K562 (cell line): ENCODE data around the gene PSMB10. TPM values are rescaled to one million over a fixed set of nuclear protein-coding genes. Genes with fewer than 3 reads are reported as not detected.

ENCODE experiments used
- CBFA2T3 ChIP-seq: fragments of 450-650 bp; IDR thresholded peaks from 2 replicates; pipeline ENCODE4 v1.6.1; 2017
- COPS2 ChIP-seq: fragments of 450-650 bp; conservative IDR thresholded peaks from 2 replicates; pipeline ENCODE4 v1.6.1; 2016; ENCODE audit warnings: mild to moderate bottlenecking, moderate library complexity
- HSF4 ChIP-seq: fragments of 250-450 bp; sonication (Bioruptor Pico); IDR thresholded peaks from 2 replicates; pipeline ENCODE4 v2.1.2; 2022; ENCODE audit warnings: mild to moderate bottlenecking, moderate library complexity, borderline replicate concordance
- IFI16 ChIP-seq: fragments of 250-450 bp; sonication (Bioruptor Pico); IDR thresholded peaks from 2 replicates; pipeline ENCODE4 v2.1.2; 2022; ENCODE audit warnings: mild to moderate bottlenecking, inconsistent platforms
- IRF2 ChIP-seq: sonication (generic); formaldehyde crosslinking; IDR thresholded peaks from 2 replicates; pipeline ENCODE4 v1.8.1; 2022; ENCODE audit warnings: mild to moderate bottlenecking, missing genetic modification reagents
- KDM5B ChIP-seq: fragments of 200-600 bp; sonication (generic); IDR thresholded peaks from 2 replicates; pipeline ENCODE4 v1.6.1; 2012; ENCODE audit warnings: low read depth, mild to moderate bottlenecking, moderate library complexity, low read length, control low read depth, inconsistent platforms; ENCODE audit not compliant: insufficient replicate concordance
- MCM3 ChIP-seq: fragments of 450-650 bp; IDR thresholded peaks from 2 replicates; pipeline ENCODE4 v1.6.1; 2016
- NCOA4 ChIP-seq: fragments of 450-650 bp; IDR thresholded peaks from 2 replicates; pipeline ENCODE4 v1.6.1; 2018; ENCODE audit warnings: mild to moderate bottlenecking; ENCODE audit not compliant: partially characterized antibody
- POLR2H ChIP-seq: IDR thresholded peaks from 2 replicates; pipeline ENCODE4 v1.6.1; 2016; ENCODE audit warnings: missing genetic modification characterization, low read depth, mild to moderate bottlenecking, control low read depth, missing compliant biosample characterization, moderate library complexity
- TAF15 ChIP-seq: fragments of 200-400 bp; formaldehyde crosslinking; IDR thresholded peaks from 2 replicates; pipeline ENCODE4 v1.6.1; 2017; ENCODE audit warnings: mild to moderate bottlenecking, low read depth, low read length, moderate library complexity
- ZNF717 ChIP-seq: fragments of 250-450 bp; sonication (Bioruptor Pico); IDR thresholded peaks from 2 replicates; pipeline ENCODE4 v1.5.0; 2021
- polyA plus RNA-seq, 8 experiments: library from polyadenylated mRNA; depleted of rRNA in 4 of 8; stranded (reverse) in 5 of 8; unstranded in 3 of 8; fragments of >200 nt; fragmentation: Nextera tagmentation in 2 of 8; fragmentation: Illumina TruSeq in 1 of 8; extraction: Ambion mirVana in 2 of 8; extraction: Trizol in 1 of 8; gene quantifications; 2 replicates each; pipeline versions ENCODE4 v1.2.1 to v1.2.3, GENCODE V29; 2011 to 2014; ENCODE audit warnings: inconsistent platforms in 1 of 8, missing spikeins in 1 of 8
- total RNA-seq, 7 experiments: library from RNA; depleted of rRNA in 6 of 7; stranded (reverse); fragments of >200 nt in 6 of 7; fragmentation: Illumina TruSeq in 2 of 7; extraction: Trizol in 2 of 7; gene quantifications; 2 replicates each; pipeline versions ENCODE4 v1.2.1 to v1.2.3, GENCODE V29; 2011 to 2021; ENCODE audit warnings: low replicate concordance in 1 of 7
- TF ChIP-seq, protein P1 (sequence below): fragments of 450-650 bp; IDR thresholded peaks from 2 replicates; pipeline ENCODE4 v1.6.1; 2018; ENCODE audit not compliant: partially characterized antibody
- TF ChIP-seq, protein P2 (sequence below): fragments of 450-650 bp; IDR thresholded peaks from 2 replicates; pipeline ENCODE4 v1.6.1; 2016; ENCODE audit warnings: low read depth
- TF ChIP-seq, protein P3 (sequence below), 2 experiments: fragments of 450-650 bp; conservative IDR thresholded peaks; 2 replicates each; pipeline ENCODE4 v1.6.1; 2017; ENCODE audit warnings: mild to moderate bottlenecking in 2 of 2, moderate library complexity in 2 of 2

Gene PSMB10
- total and polyA plus RNA-seq, 9 of the 15 experiments (the other 6 are each of a cell fraction or from before 2014, with no cell fraction given), result 11.7 to 105 (median 51.0) TPM

DNA sequence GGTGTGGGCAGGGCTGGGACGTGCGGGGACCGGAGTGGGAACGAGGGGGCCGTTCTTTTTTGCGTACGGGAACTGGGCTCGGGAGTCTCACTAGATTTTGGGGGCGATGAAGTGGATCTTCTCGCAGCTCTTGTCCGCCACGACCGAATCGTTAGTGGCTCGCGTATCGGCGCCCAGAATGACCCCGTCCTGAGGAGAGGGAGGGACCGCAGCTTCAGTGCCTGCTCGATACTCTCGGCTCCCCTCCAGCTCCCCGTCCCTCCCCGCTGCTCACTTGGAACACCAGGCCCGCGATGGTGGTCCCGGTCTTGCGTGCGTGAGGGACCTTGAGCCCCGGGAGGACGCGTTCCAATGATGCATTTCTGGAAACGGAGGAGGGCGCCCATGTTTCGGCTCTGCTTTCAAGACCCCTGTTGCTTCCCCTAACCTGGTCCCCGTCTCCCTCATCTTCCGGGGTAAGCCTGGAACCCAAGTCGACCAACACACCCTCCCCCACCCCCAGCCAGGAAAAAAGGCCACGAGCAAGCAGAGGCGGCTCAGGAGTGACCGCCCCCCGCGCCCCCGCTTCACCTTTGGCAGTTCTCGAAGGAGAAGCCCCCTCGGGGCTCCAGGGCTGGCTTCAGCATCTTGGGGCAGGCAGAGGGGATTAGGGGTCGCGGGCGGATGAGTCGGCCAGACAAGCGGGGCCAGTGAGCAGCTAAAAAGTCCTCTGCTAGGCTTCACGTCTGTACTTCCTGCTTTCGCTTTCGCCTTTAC is at the start of gene PSMB10 (continued):
- TF ChIP-seq NCOA4 (no peak), IRF2 (CRISPR knock-in tag) (peak; percentile 67; the same call in 1 of the 2 replicates), COPS2 (no peak), CBFA2T3 (no peak), ZNF717 (CRISPR knock-in tag) (no peak), HSF4 (CRISPR knock-in tag) (no peak), TAF15 (no peak), POLR2H (tag) (no peak), IFI16 (CRISPR knock-in tag) (no peak), MCM3 (no peak), KDM5B (no peak)
- TF ChIP-seq, protein P1, sequence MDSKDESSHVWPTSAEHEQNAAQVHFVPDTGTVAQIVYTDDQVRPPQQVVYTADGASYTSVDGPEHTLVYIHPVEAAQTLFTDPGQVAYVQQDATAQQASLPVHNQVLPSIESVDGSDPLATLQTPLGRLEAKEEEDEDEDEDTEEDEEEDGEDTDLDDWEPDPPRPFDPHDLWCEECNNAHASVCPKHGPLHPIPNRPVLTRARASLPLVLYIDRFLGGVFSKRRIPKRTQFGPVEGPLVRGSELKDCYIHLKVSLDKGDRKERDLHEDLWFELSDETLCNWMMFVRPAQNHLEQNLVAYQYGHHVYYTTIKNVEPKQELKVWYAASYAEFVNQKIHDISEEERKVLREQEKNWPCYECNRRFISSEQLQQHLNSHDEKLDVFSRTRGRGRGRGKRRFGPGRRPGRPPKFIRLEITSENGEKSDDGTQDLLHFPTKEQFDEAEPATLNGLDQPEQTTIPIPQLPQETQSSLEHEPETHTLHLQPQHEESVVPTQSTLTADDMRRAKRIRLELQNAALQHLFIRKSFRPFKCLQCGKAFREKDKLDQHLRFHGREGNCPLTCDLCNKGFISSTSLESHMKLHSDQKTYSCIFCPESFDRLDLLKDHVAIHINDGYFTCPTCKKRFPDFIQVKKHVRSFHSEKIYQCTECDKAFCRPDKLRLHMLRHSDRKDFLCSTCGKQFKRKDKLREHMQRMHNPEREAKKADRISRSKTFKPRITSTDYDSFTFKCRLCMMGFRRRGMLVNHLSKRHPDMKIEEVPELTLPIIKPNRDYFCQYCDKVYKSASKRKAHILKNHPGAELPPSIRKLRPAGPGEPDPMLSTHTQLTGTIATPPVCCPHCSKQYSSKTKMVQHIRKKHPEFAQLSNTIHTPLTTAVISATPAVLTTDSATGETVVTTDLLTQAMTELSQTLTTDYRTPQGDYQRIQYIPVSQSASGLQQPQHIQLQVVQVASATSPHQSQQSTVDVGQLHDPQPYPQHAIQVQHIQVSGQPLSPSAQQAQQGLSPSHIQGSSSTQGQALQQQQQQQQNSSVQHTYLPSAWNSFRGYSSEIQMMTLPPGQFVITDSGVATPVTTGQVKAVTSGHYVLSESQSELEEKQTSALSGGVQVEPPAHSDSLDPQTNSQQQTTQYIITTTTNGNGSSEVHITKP, result no peak
- TF ChIP-seq, protein P2, sequence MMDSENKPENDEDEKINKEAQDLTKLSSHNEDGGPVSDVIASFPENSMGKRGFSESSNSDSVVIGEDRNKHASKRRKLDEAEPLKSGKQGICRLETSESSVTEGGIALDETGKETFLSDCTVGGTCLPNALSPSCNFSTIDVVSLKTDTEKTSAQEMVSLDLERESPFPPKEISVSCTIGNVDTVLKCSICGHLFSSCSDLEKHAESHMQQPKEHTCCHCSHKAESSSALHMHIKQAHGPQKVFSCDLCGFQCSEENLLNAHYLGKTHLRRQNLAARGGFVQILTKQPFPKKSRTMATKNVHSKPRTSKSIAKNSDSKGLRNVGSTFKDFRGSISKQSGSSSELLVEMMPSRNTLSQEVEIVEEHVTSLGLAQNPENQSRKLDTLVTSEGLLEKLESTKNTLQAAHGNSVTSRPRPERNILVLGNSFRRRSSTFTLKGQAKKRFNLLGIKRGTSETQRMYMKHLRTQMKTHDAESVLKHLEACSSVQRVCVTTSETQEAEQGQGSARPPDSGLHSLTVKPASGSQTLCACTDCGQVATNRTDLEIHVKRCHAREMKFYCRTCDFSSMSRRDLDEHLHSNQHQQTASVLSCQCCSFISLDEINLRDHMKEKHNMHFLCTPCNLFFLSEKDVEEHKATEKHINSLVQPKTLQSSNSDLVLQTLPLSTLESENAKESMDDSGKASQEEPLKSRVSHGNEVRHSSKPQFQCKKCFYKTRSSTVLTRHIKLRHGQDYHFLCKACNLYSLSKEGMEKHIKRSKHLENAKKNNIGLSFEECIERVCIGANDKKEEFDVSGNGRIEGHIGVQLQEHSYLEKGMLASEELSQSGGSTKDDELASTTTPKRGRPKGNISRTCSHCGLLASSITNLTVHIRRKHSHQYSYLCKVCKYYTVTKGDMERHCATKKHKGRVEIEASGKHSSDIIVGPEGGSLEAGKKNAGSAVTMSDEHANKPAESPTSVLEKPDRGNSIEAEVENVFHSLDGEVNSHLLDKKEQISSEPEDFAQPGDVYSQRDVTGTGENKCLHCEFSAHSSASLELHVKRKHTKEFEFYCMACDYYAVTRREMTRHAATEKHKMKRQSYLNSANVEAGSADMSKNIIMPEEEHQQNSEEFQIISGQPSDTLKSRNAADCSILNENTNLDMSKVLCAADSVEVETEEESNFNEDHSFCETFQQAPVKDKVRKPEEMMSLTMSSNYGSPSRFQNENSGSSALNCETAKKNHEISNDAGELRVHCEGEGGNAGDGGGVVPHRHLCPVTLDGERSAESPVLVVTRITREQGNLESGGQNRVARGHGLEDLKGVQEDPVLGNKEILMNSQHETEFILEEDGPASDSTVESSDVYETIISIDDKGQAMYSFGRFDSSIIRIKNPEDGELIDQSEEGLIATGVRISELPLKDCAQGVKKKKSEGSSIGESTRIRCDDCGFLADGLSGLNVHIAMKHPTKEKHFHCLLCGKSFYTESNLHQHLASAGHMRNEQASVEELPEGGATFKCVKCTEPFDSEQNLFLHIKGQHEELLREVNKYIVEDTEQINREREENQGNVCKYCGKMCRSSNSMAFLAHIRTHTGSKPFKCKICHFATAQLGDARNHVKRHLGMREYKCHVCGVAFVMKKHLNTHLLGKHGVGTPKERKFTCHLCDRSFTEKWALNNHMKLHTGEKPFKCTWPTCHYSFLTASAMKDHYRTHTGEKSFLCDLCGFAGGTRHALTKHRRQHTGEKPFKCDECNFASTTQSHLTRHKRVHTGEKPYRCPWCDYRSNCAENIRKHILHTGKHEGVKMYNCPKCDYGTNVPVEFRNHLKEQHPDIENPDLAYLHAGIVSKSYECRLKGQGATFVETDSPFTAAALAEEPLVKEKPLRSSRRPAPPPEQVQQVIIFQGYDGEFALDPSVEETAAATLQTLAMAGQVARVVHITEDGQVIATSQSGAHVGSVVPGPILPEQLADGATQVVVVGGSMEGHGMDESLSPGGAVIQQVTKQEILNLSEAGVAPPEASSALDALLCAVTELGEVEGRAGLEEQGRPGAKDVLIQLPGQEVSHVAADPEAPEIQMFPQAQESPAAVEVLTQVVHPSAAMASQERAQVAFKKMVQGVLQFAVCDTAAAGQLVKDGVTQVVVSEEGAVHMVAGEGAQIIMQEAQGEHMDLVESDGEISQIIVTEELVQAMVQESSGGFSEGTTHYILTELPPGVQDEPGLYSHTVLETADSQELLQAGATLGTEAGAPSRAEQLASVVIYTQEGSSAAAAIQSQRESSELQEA, result no peak
- TF ChIP-seq, protein P3, sequence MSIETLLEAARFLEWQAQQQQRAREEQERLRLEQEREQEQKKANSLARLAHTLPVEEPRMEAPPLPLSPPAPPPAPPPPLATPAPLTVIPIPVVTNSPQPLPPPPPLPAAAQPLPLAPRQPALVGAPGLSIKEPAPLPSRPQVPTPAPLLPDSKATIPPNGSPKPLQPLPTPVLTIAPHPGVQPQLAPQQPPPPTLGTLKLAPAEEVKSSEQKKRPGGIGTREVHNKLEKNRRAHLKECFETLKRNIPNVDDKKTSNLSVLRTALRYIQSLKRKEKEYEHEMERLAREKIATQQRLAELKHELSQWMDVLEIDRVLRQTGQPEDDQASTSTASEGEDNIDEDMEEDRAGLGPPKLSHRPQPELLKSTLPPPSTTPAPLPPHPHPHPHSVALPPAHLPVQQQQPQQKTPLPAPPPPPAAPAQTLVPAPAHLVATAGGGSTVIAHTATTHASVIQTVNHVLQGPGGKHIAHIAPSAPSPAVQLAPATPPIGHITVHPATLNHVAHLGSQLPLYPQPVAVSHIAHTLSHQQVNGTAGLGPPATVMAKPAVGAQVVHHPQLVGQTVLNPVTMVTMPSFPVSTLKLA (conservative IDR thresholded peaks at IDR 0.05), result no peak
